GM15510 (cell line): ENCODE data around the gene KRTCAP3.

Experiments
- POLR2A ChIP-seq: IDR thresholded peaks from 3 replicates; pipeline ENCODE4 v1.6.1; 2011; ENCODE audit warnings: borderline replicate concordance; ENCODE audit not compliant: insufficient read length; ENCODE audit errors: extremely low read depth

Gene KRTCAP3

GRCh38 chr2:27441958-27442919 is at the start of gene KRTCAP3:
TSS of gene KRTCAP3 (plus strand) at chr2:27442381. CDS start at chr2:27442413, 32 bp downstream.
- no peak for TF ChIP-seq POLR2A

GRCh38 chr2:27393225-27393624 is 49.0 kb upstream of the KRTCAP3 start:
- TF ChIP-seq POLR2A: no peak

- TF ChIP-seq POLR2A: no peak
These were observed 43.2 kb upstream of the KRTCAP3 start for GRCh38 chr2:27398962-27399361.

- no peak for TF ChIP-seq POLR2A
These were observed 41.6 kb upstream of the KRTCAP3 start for GRCh38 chr2:27400348-27401135.

GRCh38 chr2:27407798-27408491 is 34.2 kb upstream of the KRTCAP3 start:
- TF ChIP-seq POLR2A: no peak

- TF ChIP-seq POLR2A: no peak
These were observed 33.4 kb upstream of the KRTCAP3 start for GRCh38 chr2:27408601-27409320.

- peak; percentile 97 for TF ChIP-seq POLR2A
These were observed 32.7 kb upstream of the KRTCAP3 start, which contains the start of gene PPM1G for GRCh38 chr2:27409321-27410073. TSS of gene PPM1G (minus strand) at chr2:27409591. CDS start at chr2:27409422, 169 bp downstream.

- no peak for TF ChIP-seq POLR2A
These were observed 29.6 kb upstream of the KRTCAP3 start for GRCh38 chr2:27412419-27413152.

GRCh38 chr2:27416151-27416550 is 26.0 kb upstream of the KRTCAP3 start:
- no peak for TF ChIP-seq POLR2A

GRCh38 chr2:27420996-27421395 is 21.2 kb upstream of the KRTCAP3 start:
- TF ChIP-seq POLR2A: no peak

- no peak for TF ChIP-seq POLR2A
These were observed 20.4 kb upstream of the KRTCAP3 start for GRCh38 chr2:27421660-27422250.

- TF ChIP-seq POLR2A: no peak
These were observed 19.2 kb upstream of the KRTCAP3 start for GRCh38 chr2:27422958-27423357.
